Body of pancreas (tissue), 4 donors: ENCODE results near the gene CARD18. TPM values are rescaled to one million over a fixed set of nuclear protein-coding genes. Genes with fewer than 3 reads are reported as not detected.
"Not testable (repeated sequence)": the region's sequence is repeated elsewhere in the genome, so short reads cannot be mapped to it uniquely, and the experiment has no call there.

Source experiments
- ATAC-seq: fragments of 150-250 bp; one replicate; pipeline ENCODE4 v1.9.1; 2016
- DNase-seq, 4 donors: peaks; one replicate each; pipeline ENCODE4 v3.0.0-alpha.2; 2019
- H3K27ac ChIP-seq, 4 donors: fragments of 200-600 bp; sonication (generic); 1 replicate in 3 of 4; 2 replicates in 1 of 4; pipeline versions ENCODE4 v1.5.1 to v1.6.1; 2016 to 2019; ENCODE audit warnings: mild to moderate bottlenecking in 1 of 4, mixed read lengths in 1 of 4, moderate library complexity in 1 of 4
- H3K27me3 ChIP-seq, 2 donors: fragments of 200-600 bp; sonication (generic); one replicate each; pipeline ENCODE4 v1.6.0; 2016; ENCODE audit warnings: mild to moderate bottlenecking in 1 of 2
- H3K36me3 ChIP-seq, 2 donors: fragments of 200-600 bp; sonication (generic); replicated peaks in 1 of 2; 2 replicates each; pipeline ENCODE4 v1.5.1; 2016; ENCODE audit warnings: low read depth in 2 of 2; ENCODE audit not compliant: insufficient read depth in 1 of 2
- H3K4me1 ChIP-seq: fragments of 200-600 bp; sonication (generic); one replicate; pipeline ENCODE4 v1.6.0; 2016
- H3K4me3 ChIP-seq, 2 donors: fragments of 200-600 bp; sonication (generic); 1 replicate in 1 of 2; 2 replicates in 1 of 2; pipeline ENCODE4 v1.5.1; 2016 to 2019
- H3K9me3 ChIP-seq, 3 donors: fragments of 200-600 bp; sonication (generic); 1 replicate in 2 of 3; 2 replicates in 1 of 3; pipeline ENCODE4 v1.5.1; 2016
- CTCF ChIP-seq, 7 experiments: fragments of 450-650 bp in 4 of 7; fragments of 200-600 bp in 3 of 7; sonication (generic) in 3 of 7; IDR thresholded peaks; one replicate each; pipeline ENCODE4 v1.5.1; 2016 to 2019; ENCODE audit warnings: antibody characterized with exemption in 7 of 7
- POLR2A ChIP-seq, 3 donors: fragments of 450-650 bp; IDR thresholded peaks; one replicate each; pipeline ENCODE4 v1.6.1; 2016; ENCODE audit warnings: antibody characterized with exemption in 3 of 3, mild to moderate bottlenecking in 2 of 3
- WGBS, 2 donors: methylation state at CpG; one replicate each; pipeline ENCODE4 v1.1.5; 2017; 5-methylcytosine and 5-hydroxymethylcytosine counted together
- intact Hi-C: fragments of 100-400 bp; cut with DNase I; formaldehyde crosslinking; loops from one replicate; pipeline ENCODE4 v1.15.1; 2023
- total RNA-seq, 2 donors: library from RNA; depleted of rRNA; stranded (reverse); fragments of >200 nt; gene quantifications; one replicate each; pipeline ENCODE4 v1.1.0, GENCODE V29; 2016

The CARD18 gene
- total RNA-seq, 2 donors from 2014 or later, result not detected

DNA sequence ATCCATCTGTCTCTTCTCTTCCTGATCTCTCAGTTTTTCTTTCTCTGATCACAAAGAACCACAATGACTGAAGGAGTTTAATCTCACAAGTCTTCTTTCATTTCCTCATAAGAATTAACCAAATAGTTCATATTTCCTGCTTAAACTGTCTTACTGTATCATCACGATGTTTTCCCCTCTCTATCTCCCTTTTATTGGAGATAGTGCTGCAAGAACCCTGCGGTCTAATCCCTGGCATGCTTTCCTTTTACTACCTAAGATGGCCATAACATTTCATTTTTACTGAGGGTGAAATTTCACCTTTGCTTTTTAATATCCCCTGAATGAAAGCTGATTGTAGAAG, 28.9 kb downstream of the CARD18 start:
- Histone ChIP-seq H3K4me3 (no peak overlapping the region), H3K27me3 (no peaks in the 10 kb centered on the region), H3K4me1 (no peaks in the 10 kb centered on the region), H3K9me3 (no peaks in the 10 kb centered on the region), H3K36me3 (no peaks in the 10 kb centered on the region), H3K27ac (no peak overlapping the region)
- intact Hi-C loops, result no loop called here
- ATAC-seq (no peak), DNase-seq (no peak)
- no peak for TF ChIP-seq POLR2A (IDR thresholded peaks at IDR 0.05)
- TF ChIP-seq CTCF (IDR thresholded peaks at IDR 0.05), result no peak
- WGBS, 2 donors, result 53 to 65% methylated on average over 2 of the region's 2 CpGs

- ATAC-seq (no peak), DNase-seq (no peak)
- TF ChIP-seq CTCF (IDR thresholded peaks at IDR 0.05), result no peak
- no peak overlapping the region for H3K4me3 ChIP-seq
- H3K27ac ChIP-seq, result no peak overlapping the region
- H3K36me3 ChIP-seq, result no peaks in the 10 kb centered on the region
- H3K27me3 ChIP-seq, result no peaks in the 10 kb centered on the region
- H3K4me1 ChIP-seq, result no peaks in the 10 kb centered on the region
- 52 to 68% methylated on average over 8 of the region's 8 CpGs for WGBS, 2 donors
- intact Hi-C loops, result no loop called here
- H3K9me3 ChIP-seq, result no peaks in the 10 kb centered on the region
These were observed 29.5 kb downstream of the CARD18 start for GRCh38 chr11:105109855-105110687.

DNA sequence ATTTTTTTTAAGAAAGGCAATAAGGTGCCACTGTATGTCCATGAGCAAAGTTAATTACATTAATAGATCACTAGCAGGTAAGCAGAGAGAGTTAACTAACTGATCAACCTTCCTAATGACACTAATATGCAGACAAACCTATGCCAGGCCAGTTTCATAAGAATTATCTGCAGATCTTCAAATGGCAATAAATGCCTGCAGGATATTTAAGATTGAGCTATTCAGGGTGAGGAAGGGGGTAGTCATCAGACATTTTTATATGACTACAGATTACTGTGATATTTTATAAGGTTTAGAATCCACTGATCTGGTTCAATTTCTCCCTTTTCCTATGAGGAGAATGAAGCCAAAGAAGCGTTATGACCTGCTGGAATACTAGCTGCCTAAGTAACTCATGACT, 30.2 kb downstream of the CARD18 start:
- ATAC-seq (no peak), DNase-seq (no peak)
- intact Hi-C loops, result no loop called here
- 88% methylated on average over 1 of the region's 1 CpG for WGBS, 2 donors
- Histone ChIP-seq H3K4me1 (no peaks in the 10 kb centered on the region), H3K27me3 (no peaks in the 10 kb centered on the region), H3K9me3 (no peaks in the 10 kb centered on the region), H3K27ac (no peak overlapping the region), H3K4me3 (no peak overlapping the region), H3K36me3 (no peaks in the 10 kb centered on the region)
- TF ChIP-seq CTCF (IDR thresholded peaks at IDR 0.05) (no peak), POLR2A (IDR thresholded peaks at IDR 0.05) (no peak)

DNA sequence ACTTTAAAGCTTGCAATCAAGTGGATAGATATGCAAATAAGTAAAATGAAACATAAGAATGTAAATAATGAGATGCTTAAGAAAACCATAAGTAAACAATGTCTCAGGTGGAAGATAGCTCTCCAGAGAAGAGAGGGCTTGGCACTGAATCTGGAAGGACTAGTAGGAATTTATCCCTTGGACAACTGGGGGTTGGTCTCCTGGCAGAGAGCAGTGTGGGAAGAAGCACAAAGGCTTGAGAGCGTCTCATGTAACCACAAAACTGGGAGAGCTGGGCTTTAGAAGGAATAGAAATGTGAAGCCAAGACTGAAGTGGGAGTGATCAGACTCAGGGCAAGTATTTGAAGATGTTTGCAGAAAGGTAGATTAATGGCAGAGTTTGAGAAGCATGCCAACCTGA, 31.3 kb downstream of the CARD18 start:
- Histone ChIP-seq H3K27ac (no peak overlapping the region), H3K4me1 (no peaks in the 10 kb centered on the region), H3K9me3 (no peaks in the 10 kb centered on the region), H3K27me3 (no peaks in the 10 kb centered on the region), H3K36me3 (no peaks in the 10 kb centered on the region), H3K4me3 (no peak overlapping the region)
- no peak for DNase-seq
- 81 to 85% methylated on average over 1 of the region's 1 CpG for WGBS, 2 donors
- TF ChIP-seq POLR2A (IDR thresholded peaks at IDR 0.05), result no peak
- intact Hi-C loops, result no loop called here
- no peak for ATAC-seq

DNA sequence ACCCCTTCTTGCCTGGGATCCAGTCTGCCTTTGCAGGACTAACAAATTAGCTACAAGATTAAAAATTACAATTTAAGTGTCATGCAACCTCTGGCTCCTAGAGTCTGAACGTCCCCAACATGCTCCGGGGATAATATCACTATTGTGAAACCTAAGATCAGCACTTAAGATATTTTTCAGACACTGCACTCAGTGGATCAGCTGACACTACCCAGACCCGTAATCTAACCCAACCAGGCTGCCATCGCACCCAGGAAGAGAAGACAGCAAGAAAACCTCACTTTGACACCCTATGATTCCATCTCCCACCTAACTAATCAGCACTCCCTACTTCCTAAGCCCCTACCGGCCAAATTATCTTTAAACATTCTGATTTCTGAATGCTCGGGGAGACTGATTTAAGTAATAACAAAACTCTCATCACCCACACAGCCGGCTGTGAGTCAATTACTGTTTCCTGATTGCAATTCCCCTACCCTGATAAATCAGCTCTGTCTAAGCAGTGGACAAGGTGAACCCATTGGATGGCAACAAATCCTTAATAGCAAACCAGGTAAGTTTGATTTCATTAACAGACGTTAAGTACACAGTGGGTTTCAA, 32.2 kb downstream of the CARD18 start:
- H3K27ac ChIP-seq, H3K36me3 ChIP-seq, ATAC-seq, DNase-seq, intact Hi-C loops, H3K9me3 ChIP-seq, H3K4me1 ChIP-seq, H3K27me3 ChIP-seq, H3K4me3 ChIP-seq: not testable (repeated sequence)
- 83 to 88% methylated on average over 8 of the region's 8 CpGs for WGBS, 2 donors

GRCh38 chr11:105106140-105106539, 33.4 kb downstream of the CARD18 start:
- Histone ChIP-seq H3K4me1 (no peaks in the 10 kb centered on the region), H3K36me3 (no peaks in the 10 kb centered on the region), H3K27me3 (no peaks in the 10 kb centered on the region), H3K9me3 (no peaks in the 10 kb centered on the region), H3K27ac (no peak overlapping the region), H3K4me3 (no peak overlapping the region)
- intact Hi-C loops, result no loop called here
- TF ChIP-seq POLR2A (IDR thresholded peaks at IDR 0.05) (no peak), CTCF (IDR thresholded peaks at IDR 0.05) (no peak)
- 17 to 22% methylated on average over 1 of the region's 1 CpG for WGBS, 2 donors
- DNase-seq (no peak), ATAC-seq (no peak)
